NCI-H226 (cell line): Measurements from ENCODE around the gene AKT3.
A peak's percentile ranks its signal among the peaks of the same experiment; 100 is the strongest.
"Not testable (repeated sequence)": the region's sequence is repeated elsewhere in the genome, so short reads cannot be mapped to it uniquely, and the experiment has no call there.

Experiments
- DNase-seq: peaks from one replicate; pipeline ENCODE4 v3.0.0-alpha.2; 2015

Gene AKT3

DNA sequence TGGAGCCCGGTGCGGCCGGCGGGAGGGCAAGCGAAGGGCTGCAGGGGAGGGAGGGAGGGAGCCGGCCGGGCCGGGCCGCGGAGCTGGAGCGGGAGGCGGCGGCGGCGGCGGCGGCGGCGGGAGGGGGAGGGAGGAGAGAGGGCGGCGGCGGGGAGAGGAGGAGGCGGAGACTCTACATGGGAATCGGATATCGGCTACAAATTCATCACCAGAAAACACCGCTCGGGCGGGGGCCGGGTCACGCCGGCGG, at the start of gene AKT3:
Gene AKT3 (minus strand): TSS at position 42 of the 250 bp plus-strand sequence. CDS start 7,073 bp downstream, outside the sequence.
- DNase-seq, result peak; percentile 80

DNA sequence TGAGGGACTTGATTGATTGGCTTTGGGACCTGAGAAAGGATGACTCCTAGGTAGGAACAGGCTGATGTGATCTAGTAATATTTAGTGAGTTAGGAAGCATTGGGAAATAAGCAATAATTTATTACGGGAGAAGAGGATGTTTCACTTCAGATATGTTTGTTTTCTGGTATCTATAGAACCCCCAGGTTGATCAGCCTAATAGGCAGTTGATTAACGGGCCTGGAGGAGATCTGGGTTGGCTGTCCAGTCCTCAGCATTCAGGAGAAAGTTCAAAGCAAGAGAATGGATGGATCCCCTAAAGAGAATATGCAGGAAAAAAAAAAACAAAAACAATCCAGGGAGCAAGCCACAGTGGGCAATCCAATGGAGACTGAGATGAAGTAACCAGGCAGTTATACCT, 48.2 kb upstream of the AKT3 start:
- DNase-seq, result no peak

DNA sequence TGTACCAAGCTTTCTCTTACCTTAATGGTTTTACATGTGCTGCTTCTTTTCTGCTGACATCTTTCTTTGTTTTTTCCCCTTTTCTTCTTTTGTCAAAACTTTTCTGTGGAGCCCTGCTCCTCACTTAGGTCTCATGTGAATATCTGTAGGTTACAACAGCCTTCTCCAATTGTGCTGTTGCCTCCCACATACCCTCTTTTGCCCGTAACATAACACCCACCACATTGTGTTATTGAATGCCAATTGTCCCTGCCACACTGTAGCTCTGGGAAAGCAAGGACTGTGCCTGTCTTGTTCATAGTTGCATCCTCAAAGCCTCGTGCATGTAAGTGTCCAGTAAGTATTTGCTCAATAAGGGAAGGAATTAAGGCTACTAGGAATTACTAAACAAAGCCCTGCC, 46.3 kb upstream of the AKT3 start:
- DNase-seq, result no peak

DNA sequence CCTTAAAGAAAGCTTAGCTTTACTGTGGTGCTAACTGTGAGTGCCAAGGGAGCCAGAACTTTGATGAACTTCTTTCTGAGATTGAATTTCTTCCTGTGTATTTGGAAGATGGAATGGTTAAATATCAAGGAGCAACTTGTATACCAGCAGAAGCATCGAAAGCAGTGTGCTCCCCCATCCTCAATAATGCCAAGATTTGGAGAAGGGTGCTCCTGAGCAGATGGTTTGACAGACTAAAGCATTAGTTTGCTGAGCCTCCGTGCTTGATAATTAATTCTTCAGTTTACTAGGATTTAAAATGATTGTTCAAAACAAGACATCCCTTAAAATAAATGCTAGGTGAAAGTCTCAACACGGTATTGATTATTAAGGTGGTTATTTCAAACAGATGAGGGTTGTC, 42.4 kb upstream of the AKT3 start:
- DNase-seq, result no peak

DNA sequence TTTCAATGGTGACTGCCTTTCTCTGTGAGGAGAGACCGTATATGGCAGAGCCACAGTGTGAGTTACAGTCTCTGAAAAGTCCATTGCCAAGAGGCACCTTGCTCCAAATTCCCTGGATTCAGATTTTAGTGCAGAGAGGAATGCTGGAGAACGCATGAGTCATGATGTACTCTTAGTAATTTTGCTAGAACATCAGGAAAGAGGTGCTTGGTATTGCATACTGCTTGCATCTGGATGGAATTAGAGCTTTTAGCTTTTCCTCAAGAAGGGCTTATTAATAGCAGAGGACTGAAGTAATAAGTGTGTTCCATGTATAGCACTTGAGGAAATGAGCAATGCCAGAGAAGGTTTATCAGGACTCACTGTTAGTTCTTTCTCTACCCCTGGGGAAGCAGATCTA, 40.5 kb upstream of the AKT3 start:
- DNase-seq, result peak; percentile 55

DNA sequence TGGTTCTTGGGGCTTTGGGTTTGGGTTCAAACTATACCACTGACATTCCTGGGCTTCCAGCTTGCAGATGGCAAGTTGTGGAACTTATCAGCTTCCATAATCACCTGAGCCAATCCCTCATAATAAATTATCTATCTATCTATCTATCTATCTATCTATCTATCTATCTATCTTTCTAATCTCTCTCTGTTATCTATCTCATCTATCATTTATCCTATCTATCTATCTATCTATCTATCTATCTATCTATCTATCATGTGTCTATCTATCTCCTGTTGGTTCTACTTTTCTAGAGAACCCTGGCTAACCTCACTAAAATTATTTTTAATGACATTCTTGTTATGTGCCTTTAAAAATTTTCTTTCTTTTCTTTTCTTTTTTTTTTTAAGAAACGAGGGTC, 35.8 kb upstream of the AKT3 start:
- no peak for DNase-seq

DNA sequence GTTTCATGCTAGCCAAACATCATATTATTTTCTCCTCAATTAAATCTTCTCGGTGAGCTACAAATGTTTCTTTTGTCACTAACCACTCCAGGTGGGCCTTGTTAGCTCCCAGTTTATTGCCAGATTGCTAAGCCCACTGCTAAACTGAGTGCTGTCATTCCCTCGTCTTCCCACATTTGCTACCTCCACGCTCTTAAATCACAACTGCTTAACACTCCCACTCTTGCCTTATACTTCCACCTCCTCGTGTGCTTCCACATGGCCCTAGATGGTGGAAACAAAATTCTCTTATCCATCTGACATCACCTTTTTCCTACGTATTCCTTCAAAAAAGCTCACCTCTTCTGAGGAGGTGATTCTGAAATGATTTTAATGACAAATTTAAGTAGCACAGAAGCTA, 34.6 kb upstream of the AKT3 start:
- DNase-seq, result no peak

DNA sequence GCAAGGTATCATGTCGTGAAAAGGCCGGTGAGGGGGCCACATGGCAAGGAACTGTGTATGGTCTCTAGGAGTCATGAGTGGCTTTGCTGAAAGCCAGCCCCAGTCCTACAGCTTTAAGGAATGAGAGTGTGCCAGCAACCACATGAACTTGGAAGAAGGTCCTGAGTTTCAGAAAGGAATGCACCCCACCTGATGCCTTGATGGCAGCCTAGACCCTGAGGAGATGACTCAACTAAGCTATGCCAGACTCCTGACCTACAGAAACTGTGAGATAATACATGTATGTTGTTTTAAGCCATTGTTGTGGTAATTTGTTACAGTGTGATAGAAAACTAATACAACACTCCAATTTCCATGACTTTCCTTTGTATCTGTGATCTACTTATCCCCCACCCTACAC, 33.5 kb upstream of the AKT3 start:
- peak; percentile 89 for DNase-seq

DNA sequence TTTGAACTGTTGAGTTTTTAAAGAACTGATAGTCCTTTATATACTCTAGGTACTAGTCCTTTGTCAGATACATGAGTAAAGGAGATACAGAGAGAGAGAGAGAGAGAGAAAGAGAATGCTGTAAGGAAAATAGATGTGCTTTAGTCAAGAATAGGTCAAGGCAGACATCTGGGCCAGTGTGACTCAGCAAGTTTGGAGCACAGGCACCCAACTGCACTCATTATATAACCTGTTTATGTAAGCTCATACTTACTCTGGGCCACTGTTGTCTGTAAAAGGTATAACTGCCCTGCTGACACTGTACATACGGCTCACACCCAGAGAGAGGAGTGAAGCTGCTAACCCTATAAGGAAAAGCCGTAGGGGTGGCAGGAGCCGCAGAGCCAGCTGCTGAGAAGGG, 32.2 kb upstream of the AKT3 start:
- DNase-seq, result peak; percentile 23

DNA sequence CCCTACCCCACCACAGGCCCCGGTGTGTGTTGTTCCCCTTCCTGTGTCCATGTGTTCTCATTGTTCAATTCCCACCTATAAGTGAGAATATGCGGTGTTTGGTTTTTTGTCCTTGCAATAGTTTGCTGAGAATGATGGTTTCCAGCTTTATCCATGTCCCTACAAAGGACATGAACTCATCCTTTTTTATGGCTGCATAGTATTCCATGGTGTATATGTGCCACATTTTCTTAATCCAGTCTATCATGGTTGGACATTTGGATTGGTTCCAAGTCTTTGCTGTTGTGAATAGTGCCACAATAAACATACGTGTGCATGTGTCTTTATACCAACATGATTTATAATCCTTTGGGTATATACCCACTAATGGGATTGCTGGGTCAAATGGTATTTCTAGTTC, 27.0 kb upstream of the AKT3 start:
- DNase-seq, result not testable (repeated sequence)

DNA sequence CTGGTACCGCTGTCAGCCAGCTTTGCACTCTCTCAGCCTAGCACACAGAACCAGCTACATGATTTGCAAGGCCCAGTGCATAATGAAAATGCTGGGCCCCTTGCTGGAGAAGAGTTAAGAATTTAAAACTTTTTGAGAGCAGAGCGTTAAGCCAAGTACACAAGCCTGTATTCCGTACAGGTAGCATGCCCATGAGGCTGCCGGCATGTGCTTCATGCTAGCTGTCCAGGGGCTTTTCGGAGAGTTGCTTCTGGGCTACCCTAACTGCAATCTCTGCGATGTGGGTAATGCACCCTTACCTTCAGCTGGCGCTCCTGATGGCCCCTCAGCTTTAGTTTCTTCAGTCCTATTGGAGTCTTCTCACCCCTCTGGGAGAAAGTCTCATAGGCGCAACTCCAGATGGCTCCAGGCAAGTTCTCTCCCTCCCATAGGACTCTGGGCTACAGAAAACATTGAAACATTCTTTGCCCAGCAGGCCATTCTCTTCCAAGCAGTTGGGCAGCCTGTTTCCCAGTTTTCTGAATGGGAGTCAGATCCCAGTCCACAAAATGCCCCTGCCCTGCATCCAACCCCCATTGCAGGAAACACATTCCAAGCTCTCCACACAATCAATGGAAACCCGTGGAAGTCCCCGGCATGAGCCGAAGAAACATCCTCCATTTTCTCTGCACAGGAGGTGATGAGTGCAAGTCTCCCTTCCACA, 5.7 kb upstream of the AKT3 start:
- DNase-seq, result no peak

DNA sequence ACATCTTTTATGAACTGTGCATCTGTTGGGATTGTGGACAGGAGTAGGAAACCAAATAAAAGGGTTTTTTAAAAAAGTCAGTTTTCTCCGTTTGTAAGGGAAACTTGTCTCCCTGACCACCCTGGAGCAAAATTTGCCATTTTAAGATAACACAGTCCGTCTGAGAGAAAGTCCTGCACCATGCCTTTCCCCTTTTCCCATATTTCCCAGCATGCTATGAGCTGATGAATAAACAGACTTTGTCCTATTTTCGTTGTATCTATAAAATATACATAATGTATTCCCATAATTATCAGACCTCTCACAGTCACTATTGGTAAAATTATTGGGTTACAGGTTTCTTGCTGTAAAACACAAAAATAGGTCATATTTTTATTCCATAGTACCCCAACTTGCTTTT, 1.7 kb upstream of the AKT3 start:
- no peak for DNase-seq

DNA sequence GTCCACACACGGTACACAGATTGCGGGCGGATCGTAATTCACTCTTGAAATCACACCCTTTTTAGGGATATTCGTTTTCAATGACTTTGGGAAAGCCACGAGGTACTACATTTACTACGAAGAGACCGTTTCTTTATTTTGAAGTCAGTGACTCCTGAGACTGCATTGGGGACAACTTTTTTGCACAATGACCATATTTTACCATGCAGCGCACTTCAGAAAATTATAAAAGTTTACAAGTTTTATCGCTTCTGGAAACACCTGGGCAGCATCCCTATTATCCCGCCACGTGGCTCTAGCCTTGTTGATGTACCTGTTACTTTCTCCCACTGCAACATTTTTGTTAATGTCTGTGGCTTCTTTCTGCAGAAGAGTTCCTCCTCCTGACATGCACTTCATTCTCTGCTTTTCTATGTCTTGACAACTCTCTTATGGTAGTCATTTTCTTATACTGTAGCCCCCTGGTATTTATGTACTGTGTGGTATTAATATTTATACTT, 1.3 kb upstream of the AKT3 start:
- DNase-seq, result no peak

DNA sequence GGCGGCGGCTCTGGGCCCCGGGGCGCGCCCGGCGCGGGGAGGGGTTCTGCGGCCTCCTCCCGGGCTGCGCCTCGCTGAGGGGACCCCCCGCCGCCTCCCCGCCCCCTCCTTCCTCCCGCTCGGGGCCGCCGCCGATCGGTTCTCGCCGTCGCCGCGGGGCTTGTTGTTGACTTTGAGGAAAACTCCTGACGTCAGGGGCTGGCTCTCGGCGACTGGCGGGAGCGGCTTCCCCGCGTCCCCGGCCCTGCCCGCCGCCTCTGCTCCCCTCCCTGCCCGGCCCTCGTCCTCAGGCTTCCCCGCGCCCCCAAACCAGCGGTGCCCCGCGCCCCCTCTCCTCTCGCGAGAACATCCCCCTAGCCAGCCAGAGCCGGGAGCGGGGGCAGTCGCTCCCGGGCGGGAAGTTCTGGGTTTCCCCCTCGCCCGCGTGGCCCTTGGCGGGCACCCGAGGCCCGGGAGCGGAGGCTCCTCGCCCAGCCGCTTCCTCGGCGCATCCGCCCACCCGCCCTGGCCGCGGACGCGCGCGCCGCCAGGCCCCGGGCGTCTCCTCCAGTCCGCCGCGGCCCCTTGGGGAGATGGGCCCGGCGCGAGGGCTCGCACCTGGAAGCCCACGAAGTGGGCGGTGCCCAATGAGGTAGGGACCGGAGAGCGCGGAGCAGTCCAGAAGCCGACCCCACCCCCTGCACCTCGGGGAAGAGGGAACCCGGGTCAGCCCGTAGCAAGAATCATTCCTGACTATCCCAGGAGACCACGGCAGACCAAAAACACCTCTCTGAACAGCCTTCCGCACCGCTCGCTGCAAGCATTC, 611 bp upstream of the AKT3 start:
- DNase-seq, result peak; percentile 78

DNA sequence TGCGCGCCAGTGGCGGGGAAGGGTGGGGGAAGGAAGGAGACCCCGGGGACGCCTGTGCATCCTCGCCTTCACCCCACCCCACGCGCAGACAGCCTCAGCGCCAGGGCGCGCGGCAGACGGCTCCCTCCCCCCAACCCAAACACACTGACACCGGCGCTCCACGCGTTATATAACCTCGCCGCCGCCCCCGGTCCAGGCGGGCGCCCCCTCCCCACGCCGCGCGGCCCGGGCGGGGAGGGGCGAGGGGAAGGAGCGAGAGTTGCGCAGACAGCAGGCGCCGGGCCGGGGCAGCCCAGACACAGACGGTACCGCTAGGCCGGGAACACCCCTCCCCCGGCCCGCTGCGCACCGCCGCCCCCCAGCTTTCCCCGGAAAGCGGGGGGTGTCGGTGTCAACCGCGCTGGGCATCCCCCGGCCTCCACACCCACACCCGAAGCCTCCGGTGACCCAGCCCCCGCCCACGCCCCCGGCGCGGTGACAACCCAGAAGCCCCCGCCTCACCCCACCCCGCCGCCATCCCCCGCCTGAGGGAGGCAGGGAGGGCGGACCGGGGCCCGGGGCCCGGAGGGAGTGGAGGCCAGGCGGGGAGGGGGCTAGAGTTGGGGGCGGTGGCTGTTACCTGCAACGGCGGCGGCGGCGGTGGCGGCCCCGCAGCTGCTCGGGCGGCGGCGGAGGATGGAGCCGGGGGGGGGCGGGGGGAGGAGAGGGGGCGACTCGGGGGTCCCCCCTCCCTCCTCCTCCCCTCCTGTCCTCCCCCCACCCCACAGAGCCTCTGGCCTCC, 432 bp downstream of the AKT3 start:
- DNase-seq, result peak; percentile 41

DNA sequence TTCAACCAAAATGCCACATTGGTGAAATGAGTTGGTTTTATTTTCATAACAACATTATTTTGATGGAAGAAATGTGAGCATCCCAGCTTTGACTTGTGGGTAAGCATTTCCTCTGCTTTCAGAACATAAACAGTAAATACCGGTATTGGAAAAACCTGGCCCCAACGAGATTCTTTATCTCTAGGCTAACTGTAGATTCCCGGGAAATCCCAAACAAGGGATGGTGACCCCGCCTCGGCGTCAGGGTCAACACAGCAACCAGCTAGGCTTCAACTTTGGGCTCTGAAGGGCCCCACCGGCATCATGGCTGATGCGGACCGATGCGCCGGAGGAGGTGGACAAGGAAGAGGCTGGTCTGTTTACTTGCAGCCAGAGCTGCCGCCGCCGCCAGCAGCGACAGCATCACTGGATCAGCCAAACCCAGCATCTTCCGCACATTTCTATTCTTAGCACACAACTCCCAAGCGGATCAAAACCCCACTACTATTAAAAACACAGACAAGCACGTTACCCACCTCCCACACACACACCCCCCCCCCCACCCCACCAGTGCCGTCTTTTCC, 1.1 kb downstream of the AKT3 start:
- DNase-seq, result peak; percentile 62

DNA sequence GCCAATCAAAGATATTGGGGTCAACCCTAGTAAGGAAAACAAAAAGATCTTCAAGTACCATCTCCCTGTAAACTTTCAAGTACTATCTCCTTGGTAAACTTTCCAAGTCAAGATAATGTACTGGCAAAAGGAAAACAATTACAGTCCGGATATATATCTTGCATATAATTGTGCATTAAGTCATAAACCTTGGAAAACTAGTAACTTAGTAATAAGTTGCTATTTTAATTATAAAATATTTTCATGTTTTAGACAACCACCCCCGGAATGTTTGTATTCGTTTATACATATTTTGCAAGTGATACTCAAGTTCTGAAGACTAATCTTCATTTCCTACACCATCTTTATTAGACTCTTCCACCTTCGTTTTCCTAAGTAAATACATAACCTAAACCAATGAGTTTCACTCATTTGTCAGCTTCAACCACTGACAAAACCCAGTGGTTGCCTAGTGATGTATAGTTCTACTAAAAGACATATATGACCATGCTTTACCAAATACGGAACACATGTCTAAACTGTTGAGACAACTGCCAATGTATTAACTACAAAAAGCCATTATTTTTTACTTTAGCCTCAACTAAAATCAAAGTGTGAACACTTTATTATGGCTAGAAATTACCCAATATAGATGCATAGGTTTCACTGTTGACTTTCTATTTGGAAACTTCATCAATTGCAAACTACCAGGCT, 1.7 kb downstream of the AKT3 start:
- DNase-seq, result no peak

DNA sequence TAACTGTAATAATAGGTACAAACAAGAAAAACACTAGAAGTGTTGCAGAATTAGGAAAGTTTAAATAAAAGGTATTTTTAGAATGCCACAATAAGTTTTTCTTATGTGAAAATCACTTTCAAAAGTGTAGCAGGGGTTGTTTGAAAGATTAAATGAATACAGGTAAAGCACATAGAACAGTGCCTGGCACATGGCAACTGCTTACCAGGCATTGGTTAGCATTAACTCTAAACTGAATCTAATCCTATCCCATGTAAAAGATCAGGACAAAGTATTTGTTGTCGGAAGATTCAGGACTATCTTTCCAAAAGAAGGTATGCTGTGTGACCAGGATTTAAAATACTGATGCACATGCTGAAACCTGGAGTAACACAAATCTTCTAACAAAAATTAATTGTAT, 3.3 kb downstream of the AKT3 start:
- no peak for DNase-seq

DNA sequence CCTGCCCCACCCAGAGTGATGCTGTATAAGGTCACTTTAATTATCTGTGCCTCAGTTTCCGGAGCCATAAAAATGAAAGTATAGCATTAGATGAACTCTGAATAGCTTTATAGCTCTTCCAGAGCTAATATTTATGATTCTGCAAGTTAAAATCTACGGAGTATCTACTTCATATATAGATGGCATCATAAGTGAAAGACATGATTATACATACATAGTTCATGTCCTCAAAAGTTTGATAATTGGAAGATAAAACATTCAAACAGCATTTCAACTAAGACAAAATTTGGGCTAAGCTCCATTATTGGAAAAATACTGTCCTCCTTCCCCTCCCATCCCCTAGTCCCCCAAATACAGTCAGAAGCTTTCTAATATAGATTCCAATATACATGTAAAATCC, 4.2 kb downstream of the AKT3 start:
- no peak for DNase-seq

DNA sequence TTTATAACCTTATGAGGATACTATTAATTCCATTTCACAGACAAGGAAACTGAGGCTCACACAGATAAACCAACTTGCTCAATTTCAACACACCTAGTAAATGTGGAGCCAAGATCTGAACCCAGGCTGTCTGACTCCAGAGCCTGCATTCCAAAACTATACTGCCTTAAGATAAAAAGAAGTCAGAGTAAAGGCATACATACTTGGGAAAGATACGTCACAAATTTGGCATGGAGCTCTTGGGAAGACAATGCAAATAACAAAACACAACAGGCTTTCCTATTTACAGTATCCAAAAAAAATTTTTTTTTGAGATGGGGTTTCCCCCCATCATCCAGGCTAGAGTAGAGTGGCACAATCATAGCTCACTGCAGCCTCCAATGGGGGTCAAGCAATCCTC, 5.9 kb downstream of the AKT3 start:
- DNase-seq, result peak; percentile 64

DNA sequence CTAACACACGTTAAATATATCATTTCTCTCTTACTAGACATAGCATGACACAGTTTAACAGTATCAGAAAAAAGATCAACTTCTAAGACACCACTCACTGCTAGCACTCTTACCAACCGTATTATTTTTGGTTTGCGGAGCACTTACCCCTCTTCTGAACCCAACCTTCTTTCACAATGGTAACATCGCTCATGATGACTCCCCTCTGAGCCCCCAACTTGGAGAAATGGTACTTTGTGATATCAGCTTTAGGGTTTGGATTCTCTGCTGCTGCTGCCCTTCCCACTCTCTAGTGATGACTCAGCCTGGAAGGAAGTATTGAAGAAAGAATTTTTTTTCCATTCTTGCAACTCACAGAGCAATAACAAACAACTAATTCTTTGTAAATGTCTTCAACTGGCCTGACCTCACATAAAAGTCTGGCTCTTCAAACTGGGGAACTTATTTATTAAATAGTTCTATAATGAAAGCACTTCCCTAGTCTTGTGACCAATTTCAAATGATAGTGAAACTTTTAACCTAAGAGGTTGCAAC, 7.0 kb downstream of the AKT3 start:
- DNase-seq, result peak; percentile 77

DNA sequence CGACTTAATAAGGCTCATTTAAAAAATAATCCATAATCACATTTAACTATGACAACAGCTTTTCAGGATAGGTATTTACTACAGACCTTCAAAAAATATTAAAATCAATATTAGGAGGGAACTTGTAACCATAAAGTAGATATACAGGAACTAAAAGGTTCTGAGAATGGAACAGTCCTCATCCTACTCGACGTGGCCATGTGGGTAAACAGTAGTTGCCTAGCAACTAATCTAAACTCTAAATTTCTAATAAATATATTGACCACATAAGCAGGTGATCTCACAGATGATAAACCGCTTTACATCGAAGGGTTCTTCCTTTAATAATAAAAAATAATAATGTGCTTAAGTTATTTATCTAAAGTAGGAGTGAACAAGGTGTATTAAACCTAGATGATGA, 7.9 kb downstream of the AKT3 start:
- no peak for DNase-seq

DNA sequence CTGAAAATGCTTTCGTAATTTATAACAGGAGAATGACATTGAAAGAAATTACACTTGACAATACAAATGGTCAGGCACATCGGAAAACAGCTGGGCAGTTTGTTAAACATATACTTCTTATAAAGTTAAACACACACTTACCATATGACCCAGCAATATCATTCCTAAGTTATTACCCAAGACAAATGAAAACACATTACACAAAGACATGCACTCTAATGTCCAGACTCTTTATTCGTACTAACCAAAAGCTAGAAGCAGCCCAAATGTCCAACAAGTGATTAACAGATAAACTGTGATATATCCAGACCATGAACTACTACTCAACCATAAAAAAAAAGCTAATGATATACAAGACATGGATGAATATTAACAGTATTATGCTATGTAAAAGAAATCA, 8.5 kb downstream of the AKT3 start:
- DNase-seq, result no peak
